Liver (tissue), 3 donors: ENCODE measurements around the gene SYNPO2.

Experiments
- CTCF ChIP-seq: fragments of 150-350 bp; IDR thresholded peaks from 2 replicates; pipeline ENCODE4 v1.5.1; 2017; ENCODE audit warnings: improper control_type of control experiment, low read depth, low read length; ENCODE audit not compliant: missing input control
- FOXA1 ChIP-seq: IDR thresholded peaks from 2 replicates; pipeline ENCODE4 v1.6.1; 2016; ENCODE audit warnings: antibody characterized with exemption
- GABPA ChIP-seq, 2 donors: IDR thresholded peaks in 1 of 2; conservative IDR thresholded peaks in 1 of 2; 2 replicates each; pipeline ENCODE4 v1.6.1; 2016; ENCODE audit warnings: antibody characterized with exemption in 2 of 2, mild to moderate bottlenecking in 1 of 2, moderate library complexity in 1 of 2
- HNF4A ChIP-seq, 2 donors: conservative IDR thresholded peaks; 2 replicates each; pipeline ENCODE4 v1.6.1; 2016; ENCODE audit warnings: antibody characterized with exemption in 2 of 2, mild to moderate bottlenecking in 2 of 2
- JUND ChIP-seq, 2 donors: IDR thresholded peaks; 2 replicates each; pipeline ENCODE4 v1.6.1; 2016; ENCODE audit warnings: antibody characterized with exemption in 2 of 2
- NR2F2 ChIP-seq: IDR thresholded peaks from 2 replicates; pipeline ENCODE4 v1.6.1; 2016; ENCODE audit warnings: antibody characterized with exemption
- RAD21 ChIP-seq, 2 donors: IDR thresholded peaks; 2 replicates each; pipeline ENCODE4 v1.6.1; 2016; ENCODE audit warnings: antibody characterized with exemption in 2 of 2, mild to moderate bottlenecking in 2 of 2
- REST ChIP-seq: IDR thresholded peaks from 2 replicates; pipeline ENCODE4 v1.6.1; 2016; ENCODE audit warnings: antibody characterized with exemption, mild to moderate bottlenecking
- RXRA ChIP-seq, 2 donors: IDR thresholded peaks; 2 replicates each; pipeline ENCODE4 v1.6.1; 2017 to 2018; ENCODE audit warnings: antibody characterized with exemption in 2 of 2, mild to moderate bottlenecking in 1 of 2
- SP1 ChIP-seq: IDR thresholded peaks from 2 replicates; pipeline ENCODE4 v1.6.1; 2018; ENCODE audit warnings: antibody characterized with exemption, mild to moderate bottlenecking
- TAF1 ChIP-seq: conservative IDR thresholded peaks from 2 replicates; pipeline ENCODE4 v1.6.1; 2016; ENCODE audit warnings: antibody characterized with exemption, mild to moderate bottlenecking
- YY1 ChIP-seq: IDR thresholded peaks from 2 replicates; pipeline ENCODE4 v1.6.1; 2016; ENCODE audit warnings: antibody characterized with exemption, mild to moderate bottlenecking
- ZBTB33 ChIP-seq: IDR thresholded peaks from 2 replicates; pipeline ENCODE4 v1.6.1; 2016; ENCODE audit warnings: antibody characterized with exemption
- donor health status: healthy.
- donor health status: healthy.

- no peak for TF ChIP-seq REST
- TF ChIP-seq TAF1, result no peak
- no peak for TF ChIP-seq CTCF
- peak in 1 of 2 donors; percentile 7 for TF ChIP-seq RAD21 (IDR thresholded peaks at IDR 0.05)
- no peak for TF ChIP-seq NR2F2
- TF ChIP-seq JUND (IDR thresholded peaks at IDR 0.05), result peak; percentile 26 to 63
- TF ChIP-seq FOXA1, result no peak
- no peak for TF ChIP-seq SP1
- TF ChIP-seq GABPA (IDR thresholded peaks at IDR 0.05 in 1 of 2, conservative IDR thresholded peaks at IDR 0.05 in 1 of 2), result no peak
- no peak for TF ChIP-seq HNF4A (conservative IDR thresholded peaks at IDR 0.05)
- no peak for TF ChIP-seq ZBTB33
- TF ChIP-seq YY1, result no peak
- TF ChIP-seq RXRA (IDR thresholded peaks at IDR 0.05), result peak in 1 of 2 donors; percentile 13
Measured at GRCh38 chr4:119103263-119103662, 214.6 kb downstream of the SYNPO2 start.
